GM18520 (cell line): ENCODE data around the gene PFKFB3.
"Not testable (repeated sequence)": the region's sequence is repeated elsewhere in the genome, so short reads cannot be mapped to it uniquely, and the experiment has no call there.

Source experiments
- ATAC-seq: cut with Tn5 transposase; IDR thresholded peaks from one replicate; pipeline ENCODE4 v1.9.1; 2021; ENCODE audit not compliant: unreplicated experiment

The PFKFB3 gene

DNA sequence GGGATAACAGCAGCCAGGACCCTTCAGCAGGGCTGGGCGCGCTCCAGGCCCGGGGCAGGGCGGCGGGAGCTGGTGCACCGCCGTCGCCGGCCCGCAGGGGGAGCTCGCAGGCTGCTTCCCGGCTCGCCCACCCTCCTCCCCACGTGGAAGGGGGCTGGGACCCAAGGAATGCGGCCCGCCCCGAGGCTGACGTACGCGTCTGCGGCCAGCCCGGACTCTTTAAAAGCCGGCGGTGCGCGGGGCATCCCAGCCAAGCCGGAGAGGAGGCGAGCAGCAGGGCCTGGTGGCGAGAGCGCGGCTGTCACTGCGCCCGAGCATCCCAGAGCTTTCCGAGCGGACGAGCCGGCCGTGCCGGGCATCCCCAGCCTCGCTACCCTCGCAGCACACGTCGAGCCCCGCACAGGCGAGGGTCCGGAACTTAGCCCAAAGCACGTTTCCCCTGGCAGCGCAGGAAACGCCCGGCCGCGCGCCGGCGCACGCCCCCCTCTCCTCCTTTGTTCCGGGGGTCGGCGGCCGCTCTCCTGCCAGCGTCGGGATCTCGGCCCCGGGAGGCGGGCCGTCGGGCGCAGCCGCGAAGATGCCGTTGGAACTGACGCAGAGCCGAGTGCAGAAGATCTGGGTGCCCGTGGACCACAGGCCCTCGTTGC is at the start of gene PFKFB3:
Gene PFKFB3 (plus strand): TSS at position 249 of the 647 bp plus-strand sequence. CDS start 329 bp downstream, at position 578.
- peak; percentile 67 for ATAC-seq

DNA sequence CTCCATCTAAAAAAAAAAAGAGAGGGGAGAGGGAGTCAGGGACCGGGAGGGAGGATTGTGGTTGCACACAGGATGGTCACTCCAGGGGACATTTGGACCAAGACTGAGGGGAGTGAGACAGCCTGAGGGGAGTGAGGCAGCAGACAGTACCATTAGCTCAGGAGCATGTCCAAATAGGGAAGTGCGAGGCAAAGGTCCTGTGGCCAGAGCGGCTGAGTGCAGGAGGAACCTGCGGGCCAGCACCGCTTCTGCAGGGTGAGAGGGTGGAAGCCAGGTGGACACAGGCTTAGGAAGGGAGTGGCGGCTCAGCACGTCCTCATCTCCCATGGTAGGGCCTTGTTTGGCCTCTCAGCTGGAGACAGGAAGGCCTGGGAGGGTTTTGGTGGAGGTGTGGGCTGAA is 48.9 kb upstream of the PFKFB3 start:
- no peak for ATAC-seq

DNA sequence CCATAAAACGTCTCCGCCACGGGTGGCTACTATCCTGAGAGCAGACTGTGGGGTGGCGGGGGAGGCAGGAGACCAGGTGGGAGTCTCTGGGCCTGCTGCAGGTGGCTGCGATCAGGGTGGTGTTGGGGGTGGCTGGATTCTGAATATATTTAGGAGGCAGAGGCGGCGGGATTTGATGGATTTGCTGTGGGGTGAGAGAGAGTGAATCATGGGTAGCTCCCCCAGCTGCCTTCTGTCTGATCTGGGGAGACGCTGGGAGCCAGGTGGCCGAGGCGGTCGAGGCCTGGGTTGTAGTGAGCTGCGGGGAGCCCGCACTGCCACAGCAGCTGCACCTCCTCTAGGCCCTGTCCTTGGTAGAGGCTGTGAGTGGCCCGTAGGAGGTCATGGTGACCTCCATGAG is 48.2 kb upstream of the PFKFB3 start:
- ATAC-seq = no peak

DNA sequence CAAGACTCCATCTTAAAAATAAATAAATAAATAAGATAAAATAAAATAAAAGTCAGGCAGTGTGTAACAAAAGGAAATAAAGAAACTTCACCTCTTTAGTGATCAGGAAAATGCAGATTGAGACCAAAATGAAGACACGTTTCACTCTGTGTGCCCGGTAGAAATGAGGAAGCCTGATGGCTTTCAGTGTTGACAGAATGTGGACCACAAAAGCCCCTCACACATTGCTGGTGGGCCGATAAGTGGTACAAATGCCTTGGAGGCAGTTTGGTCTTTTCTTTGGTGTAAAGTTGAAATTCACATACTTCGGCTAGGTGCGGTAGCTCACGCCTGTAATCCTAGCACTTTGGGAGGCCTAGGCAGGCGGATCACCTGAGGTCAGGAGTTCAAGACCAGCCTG is 44.5 kb upstream of the PFKFB3 start:
- ATAC-seq = no peak

DNA sequence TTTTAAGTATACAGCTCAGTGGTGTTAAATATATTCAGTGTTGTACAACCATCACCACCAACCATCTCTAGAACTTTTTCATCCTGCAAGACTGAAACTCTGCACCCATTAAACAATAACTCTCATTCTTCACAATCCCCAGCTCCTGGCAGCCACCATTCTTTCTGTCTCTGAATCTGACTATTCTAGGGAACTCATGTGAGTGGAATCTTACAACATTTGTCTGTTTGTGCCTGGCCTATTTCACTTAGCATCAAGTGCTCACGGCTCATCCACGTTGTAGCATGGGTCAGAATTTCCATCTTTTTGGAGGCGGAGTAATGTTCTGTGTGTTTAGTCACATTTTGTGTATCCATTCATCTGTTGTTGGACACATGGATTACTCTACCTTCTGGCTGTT is 40.8 kb upstream of the PFKFB3 start:
- ATAC-seq = no peak

DNA sequence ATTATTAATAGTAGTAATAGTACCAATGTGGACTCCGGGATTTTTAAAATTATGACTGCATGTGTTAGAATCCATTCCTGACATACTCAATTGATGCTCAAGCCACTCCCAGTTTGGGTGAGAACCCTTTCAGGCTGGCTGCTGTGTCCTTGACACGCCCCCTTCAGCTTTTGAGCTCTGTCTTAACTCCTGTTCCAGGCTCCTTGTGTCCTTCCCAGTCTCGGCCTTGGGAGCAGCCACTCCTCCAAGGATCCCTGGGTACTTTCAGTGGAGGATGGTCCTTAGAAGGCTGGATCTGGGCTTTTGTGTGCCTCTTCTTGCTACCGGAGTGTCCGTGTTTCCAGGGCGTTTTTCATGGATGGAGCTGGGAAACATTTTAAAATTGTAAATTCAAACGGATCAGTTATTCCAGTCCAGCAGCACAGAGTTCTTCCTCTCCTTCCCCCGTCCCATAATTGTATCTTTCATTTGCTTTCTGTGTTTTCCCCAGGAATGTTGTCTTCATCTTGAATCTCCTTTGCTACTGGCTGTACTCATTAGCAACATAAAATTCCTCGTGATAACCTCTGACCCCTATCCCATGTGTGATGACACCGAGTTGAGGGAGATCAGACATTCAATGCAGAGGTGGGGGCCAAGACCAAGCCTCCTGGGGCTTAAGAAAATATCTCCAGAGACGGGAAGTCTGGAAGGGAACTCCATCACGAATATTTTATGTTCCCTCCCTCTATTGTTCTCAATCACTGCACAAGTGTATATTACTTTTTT is 40.0 kb upstream of the PFKFB3 start:
- ATAC-seq = no peak

DNA sequence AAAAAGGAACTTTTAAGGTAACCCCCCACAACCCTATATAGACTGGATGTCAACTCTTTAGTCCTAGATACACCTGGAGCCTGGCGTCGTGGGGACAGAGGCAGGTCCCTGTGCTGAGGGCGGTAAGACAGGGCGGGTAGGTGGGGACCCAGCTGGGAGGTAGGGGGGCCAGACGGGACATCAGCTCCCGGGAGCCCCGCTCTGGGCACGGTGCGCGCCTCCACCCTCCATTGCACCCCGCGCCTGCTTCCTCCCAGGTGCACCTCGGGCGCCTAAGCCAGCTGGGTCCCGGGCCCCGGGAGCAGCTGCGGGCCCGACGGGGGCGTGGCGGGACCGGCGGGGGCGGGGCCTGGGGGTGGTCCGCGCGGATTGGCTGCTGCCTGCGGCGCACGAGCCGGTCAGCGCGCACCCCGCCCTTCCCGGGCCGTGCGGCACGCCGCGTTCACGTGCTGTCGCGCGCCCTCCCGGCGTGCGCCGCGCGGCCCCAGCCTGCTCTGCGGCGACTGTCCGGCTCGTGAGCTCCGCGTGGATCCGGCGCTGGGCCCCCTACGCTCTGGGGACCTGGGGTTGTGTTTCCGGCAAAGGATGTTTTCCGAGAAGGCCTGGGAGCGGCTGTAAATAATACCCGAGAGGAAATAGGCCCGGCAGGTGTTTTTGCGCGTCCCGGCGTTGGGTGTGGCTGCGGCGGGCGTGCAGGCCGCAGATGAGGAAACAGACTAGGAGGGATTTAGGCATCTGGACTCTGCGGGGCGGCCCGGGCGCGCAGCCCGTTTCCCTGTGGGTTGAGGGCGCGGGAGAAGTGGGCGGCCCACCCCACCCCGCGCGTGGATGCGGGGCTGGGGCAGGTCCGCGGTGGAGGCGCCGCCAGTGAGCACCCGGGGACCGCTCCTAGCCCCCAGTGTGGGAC is 39.1 kb upstream of the PFKFB3 start:
- ATAC-seq = peak; percentile 92

DNA sequence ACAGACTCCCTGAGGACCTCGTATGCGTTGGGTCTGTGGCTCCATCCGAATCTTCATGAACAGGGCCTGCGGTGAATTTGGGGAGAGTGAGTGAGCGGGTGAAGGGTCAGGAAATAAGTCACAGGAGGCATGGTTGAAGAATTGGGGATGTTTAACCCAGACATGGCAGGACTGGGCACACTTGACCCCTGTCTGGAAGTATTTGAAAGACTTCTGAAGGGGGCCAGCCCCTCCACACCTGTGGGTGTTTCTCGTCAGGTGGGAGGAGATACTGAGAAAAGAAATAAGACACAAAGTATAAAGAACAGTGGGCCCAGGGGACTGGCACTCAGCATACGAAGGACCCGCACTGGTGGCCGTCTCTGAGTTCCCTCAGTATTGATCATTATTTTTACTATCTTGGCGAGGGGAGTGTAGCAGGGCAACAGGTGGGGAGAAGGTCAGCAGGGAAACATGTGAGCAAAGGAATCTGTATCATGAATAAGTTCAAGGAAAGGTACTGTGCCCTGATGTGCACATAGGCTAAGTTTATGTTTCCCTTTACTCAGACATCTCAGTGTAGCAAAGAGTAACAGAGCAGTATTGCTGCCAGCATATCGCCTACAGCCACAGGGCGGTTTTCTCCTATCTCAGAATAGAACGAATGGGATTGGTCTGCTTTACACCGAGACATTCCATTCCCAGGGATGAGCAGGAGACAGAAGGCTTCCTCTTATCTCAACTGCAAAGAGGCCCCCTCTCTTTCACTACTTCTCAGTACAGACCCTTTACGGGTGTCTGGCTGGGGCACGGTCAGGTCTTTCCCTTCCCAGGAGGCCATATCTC is 38.2 kb upstream of the PFKFB3 start:
- ATAC-seq = no peak

DNA sequence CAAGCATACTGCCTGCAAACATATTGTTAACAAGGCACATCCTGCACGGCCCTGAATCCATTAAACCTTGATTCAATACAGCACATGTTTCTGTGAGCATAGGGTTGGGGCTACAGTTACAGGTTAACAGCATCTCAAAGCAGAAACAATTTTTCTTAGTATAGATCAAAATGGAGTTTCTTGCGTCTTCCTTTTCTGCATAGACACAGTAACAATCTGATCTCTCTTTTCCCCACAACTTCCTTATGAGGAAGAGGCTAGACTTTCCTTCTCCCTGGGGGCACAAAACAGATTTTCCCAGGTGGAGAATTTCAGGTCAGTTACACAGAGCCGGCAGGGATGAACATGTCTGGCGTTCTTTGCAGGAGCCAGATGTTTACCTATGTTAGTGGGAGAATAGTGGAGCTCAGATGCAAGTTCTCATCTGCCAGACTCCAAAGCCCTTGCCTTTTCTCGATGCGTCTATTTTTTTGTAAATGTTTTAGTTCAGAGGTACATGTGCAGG is 37.5 kb upstream of the PFKFB3 start:
- ATAC-seq = no peak

DNA sequence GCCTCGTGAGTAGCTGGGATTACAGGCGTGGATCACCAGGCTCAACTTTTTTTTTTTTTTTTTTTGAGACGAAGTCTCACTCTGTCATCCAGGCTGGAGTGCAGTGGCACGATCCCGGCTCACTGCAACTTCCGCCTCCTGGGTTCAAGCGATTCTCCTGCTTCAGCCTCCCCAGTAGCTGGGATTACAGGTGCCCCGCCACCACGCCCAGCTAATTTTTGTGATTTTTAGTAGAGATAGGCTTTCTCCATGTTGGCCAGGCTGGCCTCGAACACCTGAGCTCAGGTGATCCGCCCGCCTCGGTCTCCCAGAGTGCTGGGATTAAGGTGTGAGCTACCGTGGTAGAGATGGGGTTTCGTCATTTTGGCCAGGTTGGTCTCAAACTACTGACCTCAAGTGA is 36.8 kb upstream of the PFKFB3 start:
- ATAC-seq = not testable (repeated sequence)

DNA sequence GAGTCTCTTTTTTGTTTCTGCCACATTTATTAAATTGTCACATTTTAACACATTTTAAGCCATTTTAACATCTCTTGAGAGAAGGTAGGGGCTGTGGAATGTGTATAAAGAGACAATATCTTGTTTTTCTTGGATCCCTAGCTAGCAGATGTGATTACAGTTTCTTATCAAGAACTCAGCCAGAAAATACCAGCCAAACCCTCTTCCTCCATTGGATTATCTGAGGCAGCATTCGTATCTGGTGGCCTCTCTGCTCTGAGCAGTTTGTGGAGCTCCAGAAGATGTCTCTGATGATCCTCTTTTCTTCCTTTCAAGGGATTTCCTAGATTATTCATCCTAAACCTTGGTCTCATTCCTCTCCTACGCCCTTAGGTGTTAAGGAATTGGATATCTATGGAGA is 35.3 kb upstream of the PFKFB3 start:
- no peak for ATAC-seq

DNA sequence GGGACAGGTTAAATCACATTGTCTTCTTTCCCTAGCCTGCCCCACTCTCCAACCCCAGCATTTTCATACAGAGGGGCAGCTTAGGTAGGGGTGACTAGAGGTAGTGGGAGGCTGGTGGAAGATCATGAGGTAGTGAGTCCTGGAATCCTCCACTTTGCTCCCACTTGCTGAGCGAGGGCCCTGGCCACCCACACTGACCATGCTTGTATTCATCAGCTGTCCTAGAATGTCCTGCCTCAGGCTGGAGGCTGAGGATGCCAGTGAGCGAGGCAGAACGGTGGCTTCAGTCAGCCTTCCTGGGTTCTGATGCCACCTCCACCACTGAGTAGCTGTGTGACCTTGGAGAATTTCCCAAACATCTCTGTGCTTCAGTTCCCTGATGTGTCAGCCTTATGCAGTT is 34.6 kb upstream of the PFKFB3 start:
- no peak for ATAC-seq

DNA sequence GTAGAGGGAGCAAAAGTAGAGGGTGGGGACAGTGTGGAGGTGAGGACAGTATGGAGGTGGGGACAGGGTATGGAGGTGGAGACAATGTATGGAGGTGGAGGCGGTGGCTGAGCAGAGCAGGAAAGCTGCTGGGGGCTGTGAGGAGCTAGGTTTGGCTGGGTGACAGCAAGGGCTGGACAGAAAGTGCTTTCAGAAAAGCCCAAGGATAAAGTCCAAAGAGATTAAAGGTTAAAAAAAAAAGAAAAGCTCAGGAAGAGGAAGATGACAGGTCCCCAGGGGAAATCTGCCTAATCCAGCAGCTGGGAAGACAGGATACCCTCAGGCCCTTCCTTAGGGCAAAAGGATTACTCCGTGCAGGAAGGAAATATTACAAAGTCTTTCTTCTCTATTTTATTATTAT is 32.1 kb upstream of the PFKFB3 start:
- ATAC-seq = no peak

DNA sequence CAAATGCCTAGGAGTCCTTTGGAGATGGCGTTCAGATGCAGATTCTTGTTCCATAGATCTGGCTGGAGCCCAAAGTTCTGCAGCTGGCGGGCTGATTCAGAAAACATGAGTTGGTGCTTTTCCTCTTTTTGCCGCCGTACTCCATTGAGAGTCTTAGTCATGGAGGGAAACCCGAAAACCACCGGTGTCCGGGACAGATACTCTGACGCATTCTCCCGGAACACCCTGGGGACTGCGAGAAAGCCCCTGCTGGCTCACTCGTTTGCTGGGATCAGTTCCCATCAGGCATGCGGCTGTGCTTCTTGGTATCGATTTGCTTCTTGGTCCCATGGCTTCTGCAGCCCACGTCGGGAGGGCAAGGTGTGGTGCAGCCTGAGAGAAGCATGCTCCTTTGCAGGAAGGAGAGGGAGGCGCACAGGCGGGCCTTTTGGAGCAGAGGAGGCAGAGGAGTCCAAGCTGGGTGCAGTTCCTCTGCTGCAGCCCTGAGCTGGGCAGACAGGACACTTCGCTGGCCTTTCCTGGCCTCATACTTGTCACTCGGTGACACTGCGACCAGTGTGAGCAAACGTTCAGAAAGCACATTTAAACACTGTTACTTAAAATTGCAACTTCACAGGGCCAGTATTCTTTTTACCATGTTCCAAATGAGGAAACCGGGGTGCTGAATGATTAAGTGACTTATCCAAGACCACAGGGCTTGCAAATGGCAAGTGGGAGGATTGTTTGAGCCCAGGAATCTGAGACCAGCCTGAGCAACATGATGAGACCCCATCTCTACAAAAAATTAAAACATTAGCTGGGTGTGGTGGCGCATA is 30.6 kb upstream of the PFKFB3 start:
- no peak for ATAC-seq

DNA sequence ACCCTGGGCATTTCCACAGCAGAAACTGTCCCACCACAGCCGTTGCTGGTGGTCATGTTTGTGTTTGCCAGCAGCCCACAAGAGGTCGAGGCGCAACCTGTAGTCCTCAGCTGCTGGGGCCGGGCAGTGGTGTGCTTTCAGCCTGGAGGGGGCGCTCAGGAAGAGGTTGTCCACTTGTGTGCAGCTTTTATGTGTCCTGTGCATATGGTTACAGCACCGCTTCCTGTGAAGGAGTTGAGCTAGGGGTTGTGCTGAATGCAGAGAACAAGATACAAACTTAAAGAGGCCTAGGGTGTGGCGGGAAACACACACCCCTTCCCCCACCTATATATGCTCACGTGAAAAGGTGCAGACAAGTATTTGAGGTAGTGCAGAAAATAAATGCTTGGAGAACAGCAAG is 29.5 kb upstream of the PFKFB3 start:
- ATAC-seq = no peak

DNA sequence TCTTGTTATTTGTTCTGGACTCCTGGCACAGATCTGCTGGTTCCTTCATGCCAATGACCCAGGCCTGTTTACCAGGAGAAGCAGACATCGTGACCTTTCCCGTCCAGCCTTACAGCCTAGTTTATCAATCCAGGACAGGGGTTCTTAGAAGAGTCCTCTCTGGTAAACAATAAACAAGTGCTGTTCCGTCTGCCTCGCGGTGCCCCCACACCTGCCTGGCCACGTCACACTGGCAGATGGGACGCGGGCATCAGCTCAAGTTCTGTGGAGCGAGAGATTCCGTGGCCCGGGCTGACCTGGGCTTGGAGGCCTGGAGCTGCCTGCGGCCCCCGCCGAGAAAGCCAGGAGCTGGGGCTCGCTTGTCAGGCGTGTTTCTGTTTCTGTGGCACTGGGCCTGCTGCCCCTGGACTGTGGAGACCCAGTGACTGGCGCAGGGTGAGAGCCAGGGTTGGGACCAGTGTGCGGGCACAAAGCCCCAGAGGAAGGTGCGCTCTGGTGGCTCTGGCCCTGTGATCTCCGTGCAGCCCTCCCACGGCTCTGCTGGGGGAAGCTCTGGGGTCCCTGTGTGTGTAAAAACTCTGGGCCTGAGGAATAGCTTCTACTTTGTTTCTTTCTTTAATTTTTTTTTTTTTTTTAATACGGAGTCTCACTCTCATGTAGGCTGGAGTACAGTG is 28.4 kb upstream of the PFKFB3 start:
- ATAC-seq = no peak

DNA sequence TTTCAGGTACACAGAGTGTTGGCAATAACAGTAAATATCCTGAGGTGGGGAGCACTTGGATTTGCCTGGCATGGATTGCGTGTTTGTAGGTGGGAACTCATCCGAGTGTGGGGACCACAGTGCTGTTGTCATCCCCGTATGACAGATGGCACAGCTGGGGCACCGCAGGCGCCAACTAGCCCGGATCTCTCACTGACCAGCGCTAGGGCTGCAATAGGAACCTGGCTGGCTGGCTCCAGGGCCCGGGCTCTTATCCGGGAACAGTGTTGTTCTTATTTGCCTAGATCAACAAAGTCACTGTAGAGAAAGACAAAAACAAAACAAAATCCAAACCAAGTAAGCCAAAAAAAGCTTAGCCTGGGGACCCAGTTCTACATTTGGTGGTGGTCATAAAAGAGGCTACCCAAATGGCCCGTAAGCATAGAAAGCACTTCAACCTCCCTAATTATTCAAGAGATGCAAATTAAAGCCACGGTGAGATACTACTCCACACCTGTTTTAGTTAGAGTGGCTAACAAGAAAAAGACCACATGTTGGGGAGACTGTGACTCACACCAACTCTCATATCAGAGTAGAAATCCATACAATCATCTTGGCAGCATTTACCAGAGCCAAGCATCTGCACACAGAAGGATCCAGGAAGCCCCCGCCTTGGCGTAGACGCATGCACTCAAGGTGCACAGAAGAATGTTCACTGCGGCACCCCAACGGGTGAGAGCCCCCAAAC is 27.2 kb upstream of the PFKFB3 start:
- no peak for ATAC-seq

DNA sequence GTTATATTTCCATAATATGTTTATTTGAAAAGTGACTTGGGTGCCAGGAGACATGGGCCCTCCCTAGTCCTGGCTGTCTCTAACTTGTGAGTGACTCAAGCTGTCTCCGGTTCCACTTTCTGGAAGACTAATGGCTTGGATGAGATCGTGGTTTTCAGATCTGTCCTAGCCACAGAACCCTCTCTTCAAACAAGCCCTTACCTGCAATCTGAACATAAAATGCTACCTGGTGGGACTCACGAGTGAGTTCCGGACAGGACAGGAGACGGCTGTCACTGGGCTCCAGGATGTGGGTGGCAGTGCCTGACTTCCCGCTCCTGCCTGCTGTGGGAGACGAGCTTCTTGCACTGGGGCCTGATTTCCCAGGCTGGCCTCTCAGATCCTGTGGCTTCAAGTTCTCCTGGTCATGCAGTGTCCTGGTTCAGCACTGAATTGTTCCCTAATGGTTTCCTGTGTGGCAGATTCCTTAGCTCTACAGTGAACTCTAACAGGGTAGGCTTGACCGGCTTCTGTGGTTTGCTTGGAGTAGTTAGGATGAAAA is 26.0 kb upstream of the PFKFB3 start:
- no peak for ATAC-seq
